GM19395 (cell line): ENCODE measurements around the gene BLOC1S3.

Source experiments
- ATAC-seq: cut with Tn5 transposase; IDR thresholded peaks from one replicate; pipeline ENCODE4 v1.9.1; 2021; ENCODE audit warnings: mild to moderate bottlenecking, moderate library complexity; ENCODE audit not compliant: unreplicated experiment

The BLOC1S3 gene

GRCh38 chr19:45178262-45179071 lies at the start of gene BLOC1S3:
Gene BLOC1S3, plus strand, starts transcription at chr19:45178784. Its CDS starts 513 bp downstream, at chr19:45179297.
- ATAC-seq, result peak; percentile 81

GRCh38 chr19:45128806-45129205 lies 49.8 kb upstream of the BLOC1S3 start:
- ATAC-seq, result no peak

GRCh38 chr19:45130236-45130635 lies 48.3 kb upstream of the BLOC1S3 start:
- no peak for ATAC-seq

GRCh38 chr19:45130888-45131615 lies 47.5 kb upstream of the BLOC1S3 start:
- no peak for ATAC-seq

- ATAC-seq, result no peak
Measured at GRCh38 chr19:45133661-45134060, 44.9 kb upstream of the BLOC1S3 start.

- ATAC-seq, result no peak
Measured at GRCh38 chr19:45135176-45135885, 43.3 kb upstream of the BLOC1S3 start.

GRCh38 chr19:45136507-45137178 lies 41.9 kb upstream of the BLOC1S3 start:
- ATAC-seq, result peak; percentile 23

GRCh38 chr19:45137179-45137761 lies 41.3 kb upstream of the BLOC1S3 start:
- peak; percentile 91 for ATAC-seq

- ATAC-seq, result no peak
Measured at GRCh38 chr19:45138303-45138751, 40.3 kb upstream of the BLOC1S3 start.

GRCh38 chr19:45139286-45140143 lies 39.1 kb upstream of the BLOC1S3 start:
- no peak for ATAC-seq

- no peak for ATAC-seq
Measured at GRCh38 chr19:45140144-45140503, 38.5 kb upstream of the BLOC1S3 start.

GRCh38 chr19:45140533-45140932 lies 38.1 kb upstream of the BLOC1S3 start:
- no peak for ATAC-seq

- no peak for ATAC-seq
Measured at GRCh38 chr19:45141203-45141900, 37.2 kb upstream of the BLOC1S3 start.

GRCh38 chr19:45142016-45142725 lies 36.4 kb upstream of the BLOC1S3 start:
- no peak for ATAC-seq

GRCh38 chr19:45142726-45143110 lies 35.9 kb upstream of the BLOC1S3 start:
- ATAC-seq, result no peak

GRCh38 chr19:45144431-45145269 lies 33.9 kb upstream of the BLOC1S3 start:
- no peak for ATAC-seq
